Adipocyte (in vitro differentiated cells): ENCODE results near the gene PRMT7.

ENCODE experiments used
- DNase-seq: peaks from one replicate; pipeline ENCODE4 v3.0.0-alpha.2; 2015; ENCODE audit warnings: low read depth
- H3K27me3 ChIP-seq: replicated peaks from 2 replicates; pipeline ENCODE4 v1.7.0; 2013; ENCODE audit warnings: mild to moderate bottlenecking, low read length, moderate library complexity; ENCODE audit not compliant: control insufficient read depth, insufficient read depth
- H3K36me3 ChIP-seq: 2 replicates; pipeline ENCODE4 v1.7.0; 2013; ENCODE audit warnings: low read length, mild to moderate bottlenecking, moderate library complexity; ENCODE audit not compliant: control insufficient read depth, insufficient read depth, severe bottlenecking
- H3K4me1 ChIP-seq: 2 replicates; pipeline ENCODE4 v1.7.0; 2013; ENCODE audit warnings: mild to moderate bottlenecking, low read length, moderate library complexity; ENCODE audit not compliant: control insufficient read depth, insufficient read depth
- H3K4me3 ChIP-seq: 2 replicates; pipeline ENCODE4 v1.7.0; 2013; ENCODE audit warnings: mild to moderate bottlenecking, low read length, moderate library complexity
- H3K9ac ChIP-seq: 2 replicates; pipeline ENCODE4 v1.7.0; 2013; ENCODE audit warnings: mild to moderate bottlenecking, low read length, moderate library complexity
- H3K9me3 ChIP-seq: 2 replicates; pipeline ENCODE4 v1.7.0; 2013; ENCODE audit warnings: mild to moderate bottlenecking, low read length, moderate library complexity; ENCODE audit not compliant: control insufficient read depth

The PRMT7 gene

DNA sequence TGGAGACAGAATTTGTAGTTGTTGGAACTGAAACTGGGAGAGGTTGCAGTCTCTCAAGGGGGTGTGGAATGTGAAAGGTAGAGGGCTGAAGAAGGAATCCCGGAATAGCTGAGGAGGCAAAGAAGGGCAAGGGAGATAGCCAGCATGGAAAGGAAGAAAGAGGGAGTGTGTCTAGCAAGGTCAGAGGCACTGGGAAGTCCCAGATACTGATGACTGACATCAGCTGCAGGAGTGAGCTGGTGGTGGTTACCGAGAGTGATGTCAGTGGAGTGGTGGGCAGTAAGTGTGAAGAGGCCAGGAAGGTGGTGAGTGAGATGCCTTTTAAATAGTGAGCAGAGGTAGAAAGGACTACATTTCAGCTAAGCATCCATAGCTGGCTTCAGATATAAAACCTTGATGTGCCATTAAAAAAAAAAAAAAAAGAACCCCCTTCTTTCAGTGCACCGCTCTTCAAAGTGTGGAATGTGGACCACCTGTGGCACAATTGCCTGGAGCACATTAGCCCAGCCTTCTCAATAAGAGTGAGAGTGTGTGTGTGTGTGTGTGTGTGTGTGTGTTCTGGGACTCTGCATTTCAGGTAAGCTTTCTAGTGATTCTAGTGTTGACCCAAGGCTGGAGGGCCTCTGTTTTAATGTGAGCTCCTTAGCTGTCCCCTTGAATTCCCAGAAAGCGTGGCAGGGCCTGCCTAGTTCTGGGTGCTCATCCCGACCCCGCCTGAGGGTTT, 8.5 kb downstream of the PRMT7 start:
- Histone ChIP-seq H3K36me3 (peaks cover 73% of the 10 kb centered on the region), H3K27me3 (no peaks in the 10 kb centered on the region), H3K9ac (no peak overlapping the region), H3K4me1 (no peaks in the 10 kb centered on the region), H3K9me3 (no peaks in the 10 kb centered on the region), H3K4me3 (no peak overlapping the region)
- DNase-seq, result no peak

DNA sequence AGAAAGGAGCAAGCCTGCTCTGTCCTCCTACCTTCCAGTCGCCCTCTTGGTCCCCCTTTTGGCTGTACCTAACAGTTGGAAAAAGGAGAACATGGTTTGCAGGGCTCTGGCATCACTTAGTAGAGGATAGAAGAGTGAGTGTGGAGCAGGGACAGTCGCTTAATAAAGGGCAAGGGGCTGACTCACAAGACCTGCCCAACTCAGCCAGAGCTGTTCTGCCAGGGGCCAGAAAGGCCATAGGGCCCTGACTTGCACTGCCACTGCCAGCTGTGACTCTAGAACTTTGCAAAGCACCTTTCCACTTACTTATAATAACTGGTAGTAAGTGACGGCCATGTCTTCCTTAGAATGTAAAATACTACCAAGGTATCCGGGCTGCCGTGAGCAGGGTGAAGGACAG, 13.5 kb downstream of the PRMT7 start:
- Histone ChIP-seq H3K9me3 (no peaks in the 10 kb centered on the region), H3K4me1 (no peaks in the 10 kb centered on the region), H3K4me3 (no peak overlapping the region), H3K36me3 (peaks cover 69% of the 10 kb centered on the region), H3K9ac (no peak overlapping the region), H3K27me3 (no peaks in the 10 kb centered on the region)
- DNase-seq, result no peak

- H3K4me1 ChIP-seq, result no peaks in the 10 kb centered on the region
- H3K4me3 ChIP-seq, result no peak overlapping the region
- peaks cover 69% of the 10 kb centered on the region for H3K36me3 ChIP-seq
- no peak overlapping the region for H3K9ac ChIP-seq
- no peaks in the 10 kb centered on the region for H3K9me3 ChIP-seq
- no peaks in the 10 kb centered on the region for H3K27me3 ChIP-seq
- no peak for DNase-seq
These were observed 14.1 kb downstream of the PRMT7 start for GRCh38 chr16:68324780-68325357.

GRCh38 chr16:68328151-68328859, 17.5 kb downstream of the PRMT7 start:
- peak; percentile 95 for DNase-seq

DNA sequence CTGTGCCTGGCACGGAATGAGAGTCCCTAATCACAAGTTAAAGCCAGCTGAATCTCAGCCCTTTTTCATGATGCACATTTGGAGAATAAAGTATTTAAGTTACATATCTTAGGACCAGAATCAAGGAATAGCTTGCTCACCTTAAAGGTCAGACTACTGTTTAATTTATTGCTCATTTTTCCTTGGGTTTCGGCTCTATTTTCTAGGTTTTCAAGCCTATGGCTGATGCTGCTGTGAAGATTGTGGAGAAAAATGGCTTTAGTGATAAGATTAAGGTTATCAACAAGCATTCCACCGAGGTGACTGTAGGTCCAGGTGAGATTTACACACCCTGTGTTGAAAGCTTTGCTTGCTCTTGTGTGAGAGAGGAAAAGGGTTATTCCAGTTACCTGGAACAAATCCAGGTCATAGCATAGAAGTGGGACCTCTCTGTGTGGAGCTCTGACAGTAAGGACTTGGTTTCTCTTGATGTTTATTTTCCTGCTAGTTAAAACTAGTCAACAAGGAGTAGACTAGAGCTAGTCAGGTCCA, 18.1 kb downstream of the PRMT7 start:
- H3K27me3 ChIP-seq, result no peaks in the 10 kb centered on the region
- no peak overlapping the region for H3K4me3 ChIP-seq
- no peaks in the 10 kb centered on the region for H3K9me3 ChIP-seq
- no peak for DNase-seq
- peaks cover 48% of the 10 kb centered on the region for H3K36me3 ChIP-seq
- H3K9ac ChIP-seq, result no peak overlapping the region
- peaks cover 25% of the 10 kb centered on the region for H3K4me1 ChIP-seq

More at GRCh38 chr16:68328151-68328859, 17.5 kb downstream of the PRMT7 start:
- Histone ChIP-seq H3K36me3 (peaks cover 54% of the 10 kb centered on the region), H3K4me3 (no peak overlapping the region), H3K4me1 (peaks cover 19% of the 10 kb centered on the region), H3K9me3 (no peaks in the 10 kb centered on the region), H3K27me3 (no peaks in the 10 kb centered on the region), H3K9ac (no peak overlapping the region)

DNA sequence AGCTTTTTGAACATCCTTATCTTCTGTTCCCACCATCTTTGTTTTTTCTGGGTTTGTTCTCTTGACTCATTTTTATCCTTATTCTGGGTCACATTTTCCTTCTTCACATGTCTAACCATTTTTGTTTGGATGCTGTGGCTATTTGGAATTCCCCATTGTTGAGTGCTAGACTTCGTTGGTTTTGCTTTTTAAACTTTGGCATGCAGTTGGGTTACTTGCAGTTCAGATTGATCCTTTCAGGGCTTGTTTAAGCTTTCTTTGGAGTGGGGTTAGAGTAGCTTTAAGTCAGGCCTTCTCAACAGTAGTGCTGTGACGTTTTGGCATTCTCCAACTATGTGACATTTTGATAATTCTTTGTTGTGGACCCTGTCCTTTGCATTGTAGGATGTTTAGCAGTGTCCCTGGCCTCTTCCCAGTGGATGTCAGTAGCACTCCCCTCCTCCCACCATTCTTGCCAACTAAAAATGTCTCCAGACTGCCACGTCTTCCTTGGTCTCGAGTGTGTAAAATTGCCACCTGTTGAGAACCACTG, 21.1 kb downstream of the PRMT7 start:
- Histone ChIP-seq H3K36me3 (peaks cover 20% of the 10 kb centered on the region), H3K27me3 (no peaks in the 10 kb centered on the region), H3K4me1 (peaks cover 38% of the 10 kb centered on the region), H3K9me3 (no peaks in the 10 kb centered on the region), H3K4me3 (peak overlapping the region; percentile 10), H3K9ac (peak overlapping the region; percentile 78)
- peak; percentile 53 for DNase-seq

DNA sequence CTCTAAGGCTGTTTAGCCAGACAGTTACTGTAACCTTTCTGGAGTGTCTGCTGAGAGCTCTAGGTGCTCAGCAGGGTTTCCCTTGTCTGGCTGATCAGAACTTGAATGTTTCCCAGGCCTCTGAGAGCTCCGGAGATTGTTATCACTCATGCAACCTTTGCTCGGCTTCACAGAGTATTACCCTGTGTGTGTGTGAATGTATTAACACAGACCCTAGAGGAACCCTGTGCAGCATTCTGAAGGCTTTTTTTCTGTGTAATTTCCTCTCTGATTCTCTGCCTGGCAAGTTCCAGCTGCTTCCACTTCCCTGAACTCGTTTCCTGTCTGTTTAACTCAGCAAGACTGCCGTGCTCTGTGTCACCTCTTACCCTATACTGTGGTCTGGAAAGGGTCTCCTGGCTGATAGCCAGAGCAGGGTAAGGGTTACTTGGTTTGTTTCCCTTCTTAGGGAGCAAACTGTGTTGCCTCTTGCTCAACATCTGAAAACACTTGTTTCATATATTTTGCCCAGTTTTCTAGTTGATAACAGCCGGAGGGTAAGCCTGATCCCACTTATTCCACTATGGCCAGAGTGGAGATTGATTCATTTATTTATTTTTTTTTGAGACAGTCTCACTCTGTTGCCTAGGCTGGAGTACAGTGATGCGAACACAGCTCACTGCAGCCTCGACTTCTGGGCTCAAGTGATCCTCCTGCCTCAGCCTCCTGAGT, 21.7 kb downstream of the PRMT7 start:
- Histone ChIP-seq H3K36me3 (peaks cover 25% of the 10 kb centered on the region), H3K27me3 (no peaks in the 10 kb centered on the region), H3K9ac (peak overlapping the region; percentile 78), H3K9me3 (no peaks in the 10 kb centered on the region), H3K4me1 (peaks cover 38% of the 10 kb centered on the region), H3K4me3 (peak overlapping the region; percentile 10)
- DNase-seq, result peak; percentile 11

DNA sequence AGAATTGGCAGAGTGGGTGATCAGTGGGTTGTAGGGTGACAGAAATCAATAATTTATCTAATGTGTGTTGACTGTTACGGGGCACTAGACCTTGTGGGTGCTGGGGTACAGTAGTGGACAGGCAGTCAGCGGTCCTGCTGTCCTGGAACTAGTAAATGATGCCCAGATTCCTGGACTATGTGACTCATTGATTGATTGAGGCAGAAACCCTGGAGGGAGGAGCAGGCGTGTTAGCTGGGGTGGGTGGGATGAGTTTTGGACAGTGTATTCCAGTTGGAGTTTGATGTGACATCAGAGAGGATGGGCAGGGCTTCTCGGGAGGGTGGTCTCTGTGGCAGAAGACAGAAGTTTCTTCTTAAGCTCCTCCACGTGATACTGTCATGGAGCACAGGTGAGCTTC, 24.4 kb downstream of the PRMT7 start:
- H3K9ac ChIP-seq, result no peak overlapping the region
- peaks cover 38% of the 10 kb centered on the region for H3K4me1 ChIP-seq
- no peak overlapping the region for H3K4me3 ChIP-seq
- peaks cover 39% of the 10 kb centered on the region for H3K36me3 ChIP-seq
- H3K27me3 ChIP-seq, result no peaks in the 10 kb centered on the region
- no peak for DNase-seq
- no peaks in the 10 kb centered on the region for H3K9me3 ChIP-seq

- no peak for DNase-seq
- H3K36me3 ChIP-seq, result peaks cover 62% of the 10 kb centered on the region
- no peak overlapping the region for H3K9ac ChIP-seq
- H3K9me3 ChIP-seq, result no peaks in the 10 kb centered on the region
- no peak overlapping the region for H3K4me3 ChIP-seq
- H3K4me1 ChIP-seq, result peaks cover 17% of the 10 kb centered on the region
- H3K27me3 ChIP-seq, result no peaks in the 10 kb centered on the region
These were observed 27.7 kb downstream of the PRMT7 start for GRCh38 chr16:68338326-68339119.

GRCh38 chr16:68339214-68339613, 28.4 kb downstream of the PRMT7 start:
- peaks cover 11% of the 10 kb centered on the region for H3K4me1 ChIP-seq
- DNase-seq, result no peak
- H3K4me3 ChIP-seq, result no peak overlapping the region
- no peaks in the 10 kb centered on the region for H3K9me3 ChIP-seq
- H3K27me3 ChIP-seq, result no peaks in the 10 kb centered on the region
- no peak overlapping the region for H3K9ac ChIP-seq
- H3K36me3 ChIP-seq, result peaks cover 63% of the 10 kb centered on the region
